Activated CD4-positive, alpha-beta T cell treated with anti-CD3 and anti-CD28 coated beads, Interleukin-2, amount 50 U/mL, for 4 hours (primary cell): ENCODE measurements around the gene NMRAL1.

Experiments used
- DNase-seq, 2 experiments: peaks; one replicate each; pipeline ENCODE4 v3.0.0-alpha.2; 2020

NMRAL1 gene

GRCh38 chr16:4501071-4501478 is 26.6 kb upstream of the NMRAL1 start:
- DNase-seq, result no peak

GRCh38 chr16:4500272-4500671 is 25.8 kb upstream of the NMRAL1 start:
- no peak for DNase-seq

GRCh38 chr16:4499196-4499555 is 24.8 kb upstream of the NMRAL1 start:
- no peak for DNase-seq

- DNase-seq, result no peak
These were observed 24.2 kb upstream of the NMRAL1 start for GRCh38 chr16:4498546-4499195.

- no peak for DNase-seq
These were observed 21.9 kb upstream of the NMRAL1 start for GRCh38 chr16:4496305-4496704.

GRCh38 chr16:4495766-4496165 is 21.3 kb upstream of the NMRAL1 start:
- no peak for DNase-seq

GRCh38 chr16:4494746-4495490 is 20.5 kb upstream of the NMRAL1 start:
- no peak for DNase-seq

- no peak for DNase-seq
These were observed 17.5 kb upstream of the NMRAL1 start for GRCh38 chr16:4491898-4492297.

- no peak for DNase-seq
These were observed 14.6 kb upstream of the NMRAL1 start for GRCh38 chr16:4489030-4489429.

- no peak for DNase-seq
These were observed 14.1 kb upstream of the NMRAL1 start for GRCh38 chr16:4488499-4488967.

- DNase-seq, result no peak
These were observed 13.6 kb upstream of the NMRAL1 start for GRCh38 chr16:4487955-4488498.

GRCh38 chr16:4486126-4486893 is 11.9 kb upstream of the NMRAL1 start:
- DNase-seq, result no peak

- no peak for DNase-seq
These were observed 7.5 kb upstream of the NMRAL1 start for GRCh38 chr16:4481963-4482362.

- DNase-seq, result no peak
These were observed 7.1 kb upstream of the NMRAL1 start for GRCh38 chr16:4481526-4481925.

- DNase-seq, result no peak
These were observed 3.5 kb upstream of the NMRAL1 start for GRCh38 chr16:4477966-4478365.

- DNase-seq, result peak; percentile 89 to 90
These were observed 1.7 kb upstream of the NMRAL1 start, which contains the start of gene HMOX2 for GRCh38 chr16:4475880-4476788. Gene HMOX2 (plus strand): TSS chr16:4476398. CDS start chr16:4505525, 29,127 bp downstream.

GRCh38 chr16:4472880-4473279 is 1.5 kb downstream of the NMRAL1 start:
- no peak for DNase-seq

- DNase-seq, result no peak
These were observed 2.6 kb downstream of the NMRAL1 start for GRCh38 chr16:4471869-4472268.

GRCh38 chr16:4468972-4469371 is 5.5 kb downstream of the NMRAL1 start:
- DNase-seq, result no peak

GRCh38 chr16:4467916-4468315 is 6.5 kb downstream of the NMRAL1 start:
- no peak for DNase-seq

GRCh38 chr16:4465977-4466779 is 8.2 kb downstream of the NMRAL1 start:
- peak; percentile 51 to 59 for DNase-seq
